Measurements from ENCODE around the gene IFITM10. TPM values are rescaled to one million over a fixed set of nuclear protein-coding genes. Genes with fewer than 3 reads are reported as not detected.

Gene IFITM10
- total and polyA plus RNA-seq, 2 donors (not counting 1 experiment from before 2014, with no cell fraction given): 0.15 to 0.50 TPM

DNA sequence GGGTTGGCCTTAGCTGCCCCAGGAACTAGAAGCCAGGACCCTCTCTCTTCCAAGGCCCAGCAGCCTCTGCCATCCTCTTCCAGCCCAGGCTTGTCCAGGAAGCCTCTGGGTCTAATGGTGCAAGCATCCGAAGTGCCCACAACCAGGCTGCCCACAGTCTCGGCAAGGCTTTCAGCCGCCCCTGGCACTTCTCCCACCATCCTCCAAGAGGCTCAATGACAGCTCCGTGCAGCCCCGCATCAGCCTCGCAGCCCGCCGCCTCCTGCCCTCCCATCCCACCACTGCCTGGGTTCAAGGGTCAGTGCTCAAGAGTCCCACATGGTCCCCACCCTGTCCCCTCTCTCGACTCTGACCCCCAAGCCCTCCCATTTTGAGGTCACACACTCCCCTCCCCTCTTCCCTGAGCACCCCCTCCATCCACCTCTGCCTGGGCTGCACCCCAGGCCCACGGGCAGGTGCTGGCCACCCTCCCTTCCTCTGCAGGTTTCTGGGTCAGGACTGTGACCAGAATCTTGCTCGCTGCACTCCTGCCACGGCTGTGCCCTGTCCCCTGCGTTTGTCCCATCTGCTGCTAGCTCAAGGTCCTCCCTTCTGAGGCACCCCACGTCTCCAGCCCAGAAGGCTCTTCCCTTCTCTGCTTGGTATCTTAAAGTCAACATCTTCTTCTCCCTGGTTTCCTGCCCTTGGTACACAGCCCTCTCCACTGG is 17.2 kb downstream of the IFITM10 start:
- TF ChIP-seq, protein P1, sequence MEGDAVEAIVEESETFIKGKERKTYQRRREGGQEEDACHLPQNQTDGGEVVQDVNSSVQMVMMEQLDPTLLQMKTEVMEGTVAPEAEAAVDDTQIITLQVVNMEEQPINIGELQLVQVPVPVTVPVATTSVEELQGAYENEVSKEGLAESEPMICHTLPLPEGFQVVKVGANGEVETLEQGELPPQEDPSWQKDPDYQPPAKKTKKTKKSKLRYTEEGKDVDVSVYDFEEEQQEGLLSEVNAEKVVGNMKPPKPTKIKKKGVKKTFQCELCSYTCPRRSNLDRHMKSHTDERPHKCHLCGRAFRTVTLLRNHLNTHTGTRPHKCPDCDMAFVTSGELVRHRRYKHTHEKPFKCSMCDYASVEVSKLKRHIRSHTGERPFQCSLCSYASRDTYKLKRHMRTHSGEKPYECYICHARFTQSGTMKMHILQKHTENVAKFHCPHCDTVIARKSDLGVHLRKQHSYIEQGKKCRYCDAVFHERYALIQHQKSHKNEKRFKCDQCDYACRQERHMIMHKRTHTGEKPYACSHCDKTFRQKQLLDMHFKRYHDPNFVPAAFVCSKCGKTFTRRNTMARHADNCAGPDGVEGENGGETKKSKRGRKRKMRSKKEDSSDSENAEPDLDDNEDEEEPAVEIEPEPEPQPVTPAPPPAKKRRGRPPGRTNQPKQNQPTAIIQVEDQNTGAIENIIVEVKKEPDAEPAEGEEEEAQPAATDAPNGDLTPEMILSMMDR (conservative IDR thresholded peaks at IDR 0.05 in 1 of 2, IDR thresholded peaks at IDR 0.05 in 1 of 2; ENCODE audit: low read depth in 1 of 2, low read length in 2 of 2): no peak
- no peak for TF ChIP-seq EZH2 (IDR thresholded peaks at IDR 0.05; ENCODE audit: low read length, missing control alignments)
- no peak for DNase-seq (ENCODE audit: low read depth in 2 of 2)
- Histone ChIP-seq H3K4me3 (replicated peaks in 1 of 4; ENCODE audit: control extremely low read depth in 1 of 4, insufficient read depth in 1 of 4, low read depth in 3 of 4, low read length in 4 of 4) (no peak overlapping the region), H3K27me3 (ENCODE audit: control insufficient read depth, insufficient read depth, low read length) (peaks cover 6% of the 10 kb centered on the region), H2AFZ (ENCODE audit: low read length) (no peak overlapping the region), H3K36me3 (ENCODE audit: control insufficient read depth, insufficient read depth, low read length) (no peaks in the 10 kb centered on the region), H3K4me2 (ENCODE audit: extremely low read depth, insufficient read depth, low read length) (no peak overlapping the region), H3K79me2 (ENCODE audit: control insufficient read depth, insufficient read depth, low read length) (no peaks in the 10 kb centered on the region), H3K27ac (ENCODE audit: insufficient read depth, low read length) (no peak overlapping the region), H3K4me1 (ENCODE audit: control insufficient read depth, extremely low read depth, insufficient read depth, low read length) (no peaks in the 10 kb centered on the region), H3K9me3 (ENCODE audit: control insufficient read depth, insufficient read depth, low read depth, low read length) (no peaks in the 10 kb centered on the region), H3K9ac (ENCODE audit: insufficient read depth, low read length) (no peak overlapping the region), H4K20me1 (ENCODE audit: control insufficient read depth, extremely low read depth, insufficient read depth, low read length) (no peaks in the 10 kb centered on the region)

DNA sequence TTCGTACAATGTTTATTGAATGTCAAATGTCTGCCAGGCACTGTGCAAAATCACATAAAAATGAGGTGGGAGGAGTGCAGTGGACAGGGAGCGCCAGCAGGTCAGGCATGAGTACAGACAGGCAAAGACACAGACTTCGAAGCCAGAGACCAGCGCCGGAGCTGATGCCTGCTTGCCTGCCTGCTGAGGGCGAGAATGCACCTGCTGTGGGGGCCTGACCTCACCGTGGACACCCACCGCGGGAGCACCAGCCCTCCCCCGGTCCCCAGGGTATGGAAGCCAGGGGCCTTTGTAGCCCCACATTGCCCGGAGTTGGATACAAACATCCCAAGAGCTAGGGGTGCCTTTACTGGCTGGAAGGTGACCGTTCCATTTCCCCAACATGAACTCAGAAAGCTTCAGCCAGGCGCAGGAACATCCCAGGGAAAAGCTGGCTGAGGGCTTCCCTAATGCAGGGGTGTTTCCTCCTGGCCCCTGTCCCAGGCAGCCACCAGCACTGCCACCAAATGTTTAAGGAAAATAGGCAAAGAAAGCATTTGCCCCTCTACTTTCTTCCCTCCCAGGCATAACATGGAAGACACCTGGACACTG is 17.9 kb downstream of the IFITM10 start:
- H3K4me2 ChIP-seq (ENCODE audit: extremely low read depth, insufficient read depth, low read length): no peak overlapping the region
- H3K4me1 ChIP-seq (ENCODE audit: control insufficient read depth, extremely low read depth, insufficient read depth, low read length): no peaks in the 10 kb centered on the region
- H3K9ac ChIP-seq (ENCODE audit: insufficient read depth, low read length): no peak overlapping the region
- H2AFZ ChIP-seq (ENCODE audit: low read length): no peak overlapping the region
- H3K4me3 ChIP-seq (replicated peaks in 1 of 4; ENCODE audit: control extremely low read depth in 1 of 4, insufficient read depth in 1 of 4, low read depth in 3 of 4, low read length in 4 of 4): no peak overlapping the region
- no peaks in the 10 kb centered on the region for H4K20me1 ChIP-seq (ENCODE audit: control insufficient read depth, extremely low read depth, insufficient read depth, low read length)
- no peaks in the 10 kb centered on the region for H3K9me3 ChIP-seq (ENCODE audit: control insufficient read depth, insufficient read depth, low read depth, low read length)
- TF ChIP-seq EZH2 (IDR thresholded peaks at IDR 0.05; ENCODE audit: low read length, missing control alignments): no peak
- TF ChIP-seq, protein P1 (conservative IDR thresholded peaks at IDR 0.05 in 1 of 2, IDR thresholded peaks at IDR 0.05 in 1 of 2; ENCODE audit: low read depth in 1 of 2, low read length in 2 of 2): no peak
- no peaks in the 10 kb centered on the region for H3K36me3 ChIP-seq (ENCODE audit: control insufficient read depth, insufficient read depth, low read length)
- H3K27me3 ChIP-seq (ENCODE audit: control insufficient read depth, insufficient read depth, low read length): peaks cover 6% of the 10 kb centered on the region
- no peak overlapping the region for H3K27ac ChIP-seq (ENCODE audit: insufficient read depth, low read length)
- DNase-seq (ENCODE audit: low read depth in 2 of 2): no peak
- no peaks in the 10 kb centered on the region for H3K79me2 ChIP-seq (ENCODE audit: control insufficient read depth, insufficient read depth, low read length)

DNA sequence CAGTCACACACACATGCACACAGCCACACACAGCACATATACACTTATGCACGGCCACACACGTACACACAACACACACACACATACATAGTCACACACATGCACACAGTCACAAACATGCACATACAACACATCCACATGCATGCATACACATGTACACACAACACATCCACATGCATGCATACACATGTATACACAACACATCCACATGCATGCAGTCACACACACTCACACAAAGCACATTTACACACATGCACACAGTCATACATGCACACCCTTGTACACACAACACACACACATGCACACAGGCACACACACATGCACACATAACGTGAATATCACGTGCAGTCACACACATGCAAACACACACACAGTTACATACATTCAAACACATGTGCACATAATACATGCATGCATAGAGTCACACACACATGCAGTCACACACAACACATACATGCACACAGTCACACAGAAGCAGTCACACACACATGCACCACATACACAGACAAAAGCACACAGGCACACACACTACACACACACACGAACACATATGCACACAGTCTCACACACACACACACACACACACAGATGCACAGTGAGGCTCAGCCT is 18.8 kb downstream of the IFITM10 start:
- Histone ChIP-seq H3K79me2 (ENCODE audit: control insufficient read depth, insufficient read depth, low read length) (no peaks in the 10 kb centered on the region), H3K9me3 (ENCODE audit: control insufficient read depth, insufficient read depth, low read depth, low read length) (no peaks in the 10 kb centered on the region), H4K20me1 (ENCODE audit: control insufficient read depth, extremely low read depth, insufficient read depth, low read length) (no peaks in the 10 kb centered on the region), H3K27ac (ENCODE audit: insufficient read depth, low read length) (no peak overlapping the region), H3K4me2 (ENCODE audit: extremely low read depth, insufficient read depth, low read length) (no peak overlapping the region), H3K4me1 (ENCODE audit: control insufficient read depth, extremely low read depth, insufficient read depth, low read length) (no peaks in the 10 kb centered on the region), H3K9ac (ENCODE audit: insufficient read depth, low read length) (no peak overlapping the region), H3K36me3 (ENCODE audit: control insufficient read depth, insufficient read depth, low read length) (no peaks in the 10 kb centered on the region), H2AFZ (ENCODE audit: low read length) (no peak overlapping the region), H3K27me3 (ENCODE audit: control insufficient read depth, insufficient read depth, low read length) (peaks cover 6% of the 10 kb centered on the region), H3K4me3 (replicated peaks in 1 of 4; ENCODE audit: control extremely low read depth in 1 of 4, insufficient read depth in 1 of 4, low read depth in 3 of 4, low read length in 4 of 4) (no peak overlapping the region)
- TF ChIP-seq, protein P1 (conservative IDR thresholded peaks at IDR 0.05 in 1 of 2, IDR thresholded peaks at IDR 0.05 in 1 of 2; ENCODE audit: low read depth in 1 of 2, low read length in 2 of 2): no peak
- no peak for TF ChIP-seq EZH2 (IDR thresholded peaks at IDR 0.05; ENCODE audit: low read length, missing control alignments)
- DNase-seq (ENCODE audit: low read depth in 2 of 2): no peak

All from fibroblast of lung (primary cell).